Spinal cord (tissue), 10 donors: ENCODE measurements around the gene ADGRF3. TPM values are rescaled to one million over a fixed set of nuclear protein-coding genes. Genes with fewer than 3 reads are reported as not detected.
"Not testable (repeated sequence)": the region's sequence is repeated elsewhere in the genome, so short reads cannot be mapped to it uniquely, and the experiment has no call there.

Experiments used
- DNase-seq, 6 donors: peaks; one replicate each; pipeline versions ENCODE4 v3.0.0 to v3.0.0-alpha.2; 2013 to 2015; ENCODE audit warnings: low spot score in 6 of 6, low read depth in 4 of 6
- H3K27ac ChIP-seq: one replicate; pipeline ENCODE4 v1.5.1; 2013; ENCODE audit warnings: low read depth, low read length, control low read depth
- H3K27me3 ChIP-seq: one replicate; pipeline ENCODE4 v1.6.1; 2013; ENCODE audit warnings: low read length; ENCODE audit not compliant: control insufficient read depth, insufficient read depth
- H3K36me3 ChIP-seq: one replicate; pipeline ENCODE4 v1.6.1; 2013; ENCODE audit warnings: low read length; ENCODE audit not compliant: control insufficient read depth, insufficient read depth
- H3K4me1 ChIP-seq: one replicate; pipeline ENCODE4 v1.6.1; 2013; ENCODE audit warnings: low read length; ENCODE audit not compliant: control insufficient read depth, insufficient read depth
- H3K4me3 ChIP-seq: one replicate; pipeline ENCODE4 v1.5.1; 2013; ENCODE audit warnings: low read depth, low read length, control low read depth
- H3K9me3 ChIP-seq: one replicate; pipeline ENCODE4 v1.6.1; 2013; ENCODE audit warnings: low read length; ENCODE audit not compliant: control insufficient read depth, insufficient read depth
- WGBS: methylation state at CpG from one replicate; pipeline ENCODE4 v1.1.5; 2013; ENCODE audit warnings: missing lambda C conversion rate; ENCODE audit not compliant: insufficient coverage; 5-methylcytosine and 5-hydroxymethylcytosine counted together
- polyA plus RNA-seq, 2 donors: library from polyadenylated mRNA; unstranded; fragments of 120-200 nt; gene quantifications; one replicate each; pipeline ENCODE4 v1.2.1, GENCODE V29; 2013; ENCODE audit not compliant: insufficient read length in 2 of 2
- total RNA-seq, 2 donors: library from RNA; depleted of rRNA in 1 of 2; stranded (reverse); fragments of 120-200 nt in 1 of 2; fragments of >200 nt in 1 of 2; gene quantifications; one replicate each; pipeline versions ENCODE4 v1.2.3 to v1.2.4, GENCODE V29; 2013 to 2014
- donor health status: healthy.

Gene ADGRF3
- total and polyA plus RNA-seq, 4 donors: 0.10 to 0.72 (median 0.35) TPM

DNA sequence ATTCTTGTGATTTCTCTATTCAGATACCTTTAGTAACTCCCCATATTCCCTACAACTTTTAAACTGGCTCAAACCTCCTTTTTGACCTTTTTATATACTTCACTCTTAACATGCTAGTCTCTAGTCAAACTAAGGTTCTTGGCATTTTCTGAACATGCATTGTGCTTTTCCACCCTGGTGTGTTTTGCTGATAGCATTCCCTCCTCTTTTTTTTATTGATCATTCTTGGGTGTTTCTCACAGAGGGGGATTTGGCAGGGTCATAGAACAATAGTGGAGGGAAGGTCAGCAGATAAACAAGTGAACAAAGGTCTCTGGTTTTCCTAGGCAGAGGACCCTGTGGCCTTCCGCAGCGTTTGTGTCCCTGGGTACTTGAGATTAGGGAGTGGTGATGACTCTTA is 23.1 kb upstream of the ADGRF3 start:
- not testable (repeated sequence) for H3K9me3 ChIP-seq, DNase-seq, H3K27me3 ChIP-seq, H3K4me1 ChIP-seq, H3K36me3 ChIP-seq, H3K27ac ChIP-seq, H3K4me3 ChIP-seq
- WGBS: no CpG with 5 or more reads among the region's 2 CpGs

DNA sequence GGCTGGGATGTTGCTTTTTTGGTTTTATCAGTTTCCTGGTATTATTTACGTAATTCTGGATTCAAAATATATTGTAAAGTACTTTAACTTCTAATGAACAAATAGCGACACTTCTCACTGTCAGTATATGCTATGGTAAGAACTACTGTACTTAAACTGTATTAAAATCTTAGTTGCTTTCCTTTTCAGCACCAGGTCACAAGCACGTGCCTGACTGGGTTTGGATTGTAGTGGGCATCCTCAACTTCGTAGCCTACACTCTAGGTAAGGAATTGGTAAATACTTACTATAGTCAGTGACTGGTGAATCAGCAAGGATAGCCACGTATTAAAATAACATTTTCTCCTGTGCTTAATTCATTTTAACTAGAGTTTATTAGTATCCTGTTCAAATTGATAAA is 20.4 kb upstream of the ADGRF3 start:
- Histone ChIP-seq H3K27me3 (no peaks in the 10 kb centered on the region), H3K9me3 (no peaks in the 10 kb centered on the region), H3K4me3 (no peak overlapping the region), H3K36me3 (peaks cover 4% of the 10 kb centered on the region), H3K4me1 (no peaks in the 10 kb centered on the region), H3K27ac (no peak overlapping the region)
- no peak for DNase-seq
- WGBS: no CpG with 5 or more reads among the region's 5 CpGs

DNA sequence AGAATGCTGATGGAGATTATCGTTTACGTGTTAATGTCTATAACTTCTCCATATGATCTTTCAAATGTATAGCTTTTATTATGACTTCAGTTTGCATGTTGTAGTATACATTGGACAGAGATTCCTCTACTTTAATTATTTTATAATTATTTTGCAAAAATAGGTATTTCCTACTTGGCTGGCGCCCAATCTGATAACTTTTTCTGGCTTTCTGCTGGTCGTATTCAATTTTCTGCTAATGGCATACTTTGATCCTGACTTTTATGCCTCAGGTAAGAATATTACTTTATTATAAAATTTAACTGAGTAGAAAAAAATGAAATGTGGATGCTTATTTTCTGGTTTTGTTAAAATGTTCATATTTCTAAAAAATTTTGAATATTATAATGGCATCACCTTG is 18.1 kb upstream of the ADGRF3 start:
- WGBS: no CpG with 5 or more reads among the region's 4 CpGs
- no peak for DNase-seq
- no peaks in the 10 kb centered on the region for H3K9me3 ChIP-seq
- H3K27ac ChIP-seq: no peak overlapping the region
- no peak overlapping the region for H3K4me3 ChIP-seq
- H3K27me3 ChIP-seq: no peaks in the 10 kb centered on the region
- no peaks in the 10 kb centered on the region for H3K36me3 ChIP-seq
- no peaks in the 10 kb centered on the region for H3K4me1 ChIP-seq

GRCh38 chr2:26363958-26364357 is 17.4 kb upstream of the ADGRF3 start:
- no peak overlapping the region for H3K27ac ChIP-seq
- no peaks in the 10 kb centered on the region for H3K36me3 ChIP-seq
- no CpG with 5 or more reads among the region's 3 CpGs for WGBS
- no peak overlapping the region for H3K4me3 ChIP-seq
- no peaks in the 10 kb centered on the region for H3K27me3 ChIP-seq
- DNase-seq: no peak
- H3K9me3 ChIP-seq: no peaks in the 10 kb centered on the region
- no peaks in the 10 kb centered on the region for H3K4me1 ChIP-seq

DNA sequence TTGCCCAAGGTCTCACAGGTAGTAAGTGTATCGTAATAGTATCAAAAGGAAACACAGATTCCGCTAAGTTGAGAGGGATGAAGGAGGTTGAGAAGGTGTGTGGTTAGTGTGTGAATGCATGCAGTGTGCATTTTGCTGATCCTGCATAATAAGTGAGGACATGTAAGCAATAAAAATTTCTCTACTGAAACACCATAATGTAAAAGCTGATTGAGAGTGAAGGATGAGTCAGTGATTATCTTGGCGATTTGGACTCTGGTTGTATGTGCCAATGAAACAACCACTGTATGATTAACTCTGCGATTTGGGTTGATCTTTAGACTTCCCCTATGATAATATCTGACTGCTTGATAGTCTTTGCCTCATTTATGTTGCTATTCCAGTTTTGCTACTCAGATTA is 16.7 kb upstream of the ADGRF3 start:
- no peaks in the 10 kb centered on the region for H3K4me1 ChIP-seq
- H3K27ac ChIP-seq: no peak overlapping the region
- H3K36me3 ChIP-seq: no peaks in the 10 kb centered on the region
- WGBS: 96% methylated on average over 3 of the region's 4 CpGs
- H3K9me3 ChIP-seq: no peaks in the 10 kb centered on the region
- H3K27me3 ChIP-seq: no peaks in the 10 kb centered on the region
- no peak for DNase-seq
- H3K4me3 ChIP-seq: no peak overlapping the region

DNA sequence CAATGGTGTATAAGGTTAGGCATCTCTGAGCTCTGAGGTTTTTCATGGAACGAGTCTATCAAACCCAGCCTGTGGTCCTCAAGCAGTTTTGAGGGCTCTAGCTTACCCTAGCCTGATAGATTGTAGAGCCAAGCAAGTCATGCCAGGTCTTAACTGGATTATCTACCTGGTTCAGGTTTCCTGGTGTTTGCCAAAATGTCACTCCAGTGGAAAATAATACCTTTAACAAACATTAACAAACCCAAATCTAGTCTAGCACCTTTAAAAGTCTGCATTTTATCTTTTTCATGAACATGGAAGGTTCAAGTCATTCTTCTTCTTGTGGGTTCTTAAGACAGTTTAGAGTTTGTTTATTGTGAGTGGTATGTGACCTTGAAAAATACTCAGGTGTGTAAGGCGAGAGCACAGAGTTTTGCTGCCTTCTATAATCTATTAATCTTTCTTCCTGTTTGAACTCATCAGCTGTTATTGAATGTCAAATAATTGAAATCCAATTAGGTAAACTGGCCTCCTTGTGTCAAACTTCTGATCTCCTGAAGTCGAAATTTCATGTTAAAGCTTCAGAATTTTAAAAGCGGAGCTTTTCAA is 13.4 kb upstream of the ADGRF3 start:
- Histone ChIP-seq H3K4me1 (no peaks in the 10 kb centered on the region), H3K36me3 (no peaks in the 10 kb centered on the region), H3K9me3 (no peaks in the 10 kb centered on the region), H3K27me3 (no peaks in the 10 kb centered on the region), H3K27ac (no peak overlapping the region), H3K4me3 (no peak overlapping the region)
- no peak for DNase-seq
- WGBS: 75% methylated on average over 1 of the region's 4 CpGs

DNA sequence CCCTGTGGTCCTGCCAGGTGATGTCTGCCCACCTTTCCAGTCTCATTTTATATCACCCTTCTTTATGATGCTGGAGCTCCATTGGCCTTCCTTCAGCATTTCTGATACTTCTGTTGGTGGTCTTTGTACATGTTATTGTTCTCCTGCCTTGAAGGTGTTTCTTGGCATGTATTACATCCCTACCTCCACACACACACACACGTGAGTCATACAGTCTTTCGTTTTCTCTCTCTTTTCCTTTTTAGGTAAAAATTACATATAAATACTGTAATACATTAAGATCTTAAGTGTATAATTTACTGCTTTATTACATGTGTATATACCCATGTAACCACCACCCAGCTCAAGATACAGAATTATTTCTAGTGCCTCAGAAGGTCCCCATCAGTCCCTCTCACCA is 10.2 kb upstream of the ADGRF3 start:
- Histone ChIP-seq H3K36me3 (peaks cover 3% of the 10 kb centered on the region), H3K4me3 (no peak overlapping the region), H3K4me1 (no peaks in the 10 kb centered on the region), H3K27ac (no peak overlapping the region), H3K27me3 (no peaks in the 10 kb centered on the region), H3K9me3 (no peaks in the 10 kb centered on the region)
- DNase-seq: no peak
- no CpG with 5 or more reads among the region's 2 CpGs for WGBS

DNA sequence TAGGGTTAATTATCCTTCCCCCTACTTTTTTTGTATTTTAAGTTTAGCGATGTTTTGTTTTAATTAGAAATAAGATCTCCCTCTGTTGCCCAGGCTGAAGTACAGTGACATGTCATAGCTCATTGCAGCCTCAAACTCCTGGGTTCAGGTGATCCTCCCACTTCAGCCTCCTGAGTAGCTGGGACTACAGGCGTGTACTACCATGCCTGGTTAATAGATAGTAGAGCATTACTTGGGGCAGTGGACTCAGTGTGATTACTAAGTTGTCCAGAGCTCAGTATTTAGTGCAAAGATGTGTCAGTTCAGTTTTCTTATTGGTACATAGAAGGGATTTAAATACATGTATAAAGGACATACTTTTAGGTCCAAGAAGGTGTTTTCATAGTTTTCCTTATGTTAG is 9.5 kb upstream of the ADGRF3 start:
- no peaks in the 10 kb centered on the region for H3K9me3 ChIP-seq
- WGBS: 100% methylated on average over 1 of the region's 2 CpGs
- H3K36me3 ChIP-seq: peaks cover 3% of the 10 kb centered on the region
- no peaks in the 10 kb centered on the region for H3K27me3 ChIP-seq
- no peak for DNase-seq
- no peak overlapping the region for H3K27ac ChIP-seq
- no peak overlapping the region for H3K4me3 ChIP-seq
- H3K4me1 ChIP-seq: no peaks in the 10 kb centered on the region

DNA sequence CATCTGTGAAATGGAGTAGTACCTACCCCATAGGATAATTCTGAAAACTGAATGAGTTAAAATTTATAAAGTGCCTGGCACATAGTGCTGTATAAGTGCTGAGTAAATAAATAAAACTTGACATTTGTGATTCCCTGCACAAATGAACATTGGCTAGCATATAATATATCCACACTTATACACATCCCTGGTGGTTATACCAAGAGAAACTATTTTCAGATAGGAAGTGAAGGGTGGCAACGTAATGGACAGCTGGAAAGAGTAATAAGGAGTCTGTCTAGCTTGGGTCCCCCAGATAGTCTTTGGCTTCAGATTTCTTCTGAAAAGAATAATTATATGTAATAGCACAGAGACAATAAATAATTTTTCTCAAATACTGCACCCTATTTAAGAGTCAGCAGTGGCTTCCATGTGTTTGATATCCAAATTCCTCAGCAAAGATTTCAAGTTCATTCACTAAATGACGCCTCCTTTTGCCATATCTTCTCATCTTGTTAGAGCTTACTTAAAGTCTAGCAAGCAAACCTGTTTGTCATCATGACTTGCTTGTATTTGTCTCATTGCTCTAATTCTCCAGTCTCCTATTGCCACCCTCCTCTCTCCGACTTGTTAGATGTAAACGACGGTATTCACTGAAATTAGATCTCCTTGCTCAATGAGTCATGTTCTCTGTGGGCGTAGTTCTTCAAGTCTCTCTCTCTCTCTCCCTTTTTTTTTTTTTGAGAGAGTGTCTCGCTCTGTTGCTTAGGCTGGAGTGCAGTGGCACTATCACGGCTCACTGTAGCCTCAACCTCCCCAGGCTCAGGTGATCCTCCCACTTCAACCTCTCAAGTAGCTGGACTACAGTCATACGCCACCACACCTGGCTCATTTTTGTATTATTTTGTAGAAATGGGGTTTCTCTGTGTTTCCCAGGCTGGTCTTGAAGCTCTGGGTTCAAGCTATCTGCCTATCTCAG is 8.7 kb upstream of the ADGRF3 start:
- no peaks in the 10 kb centered on the region for H3K27me3 ChIP-seq
- H3K36me3 ChIP-seq: peaks cover 3% of the 10 kb centered on the region
- no peaks in the 10 kb centered on the region for H3K9me3 ChIP-seq
- WGBS: 100% methylated on average over 1 of the region's 9 CpGs
- H3K4me3 ChIP-seq: no peak overlapping the region
- DNase-seq: no peak
- no peak overlapping the region for H3K27ac ChIP-seq
- H3K4me1 ChIP-seq: no peaks in the 10 kb centered on the region

DNA sequence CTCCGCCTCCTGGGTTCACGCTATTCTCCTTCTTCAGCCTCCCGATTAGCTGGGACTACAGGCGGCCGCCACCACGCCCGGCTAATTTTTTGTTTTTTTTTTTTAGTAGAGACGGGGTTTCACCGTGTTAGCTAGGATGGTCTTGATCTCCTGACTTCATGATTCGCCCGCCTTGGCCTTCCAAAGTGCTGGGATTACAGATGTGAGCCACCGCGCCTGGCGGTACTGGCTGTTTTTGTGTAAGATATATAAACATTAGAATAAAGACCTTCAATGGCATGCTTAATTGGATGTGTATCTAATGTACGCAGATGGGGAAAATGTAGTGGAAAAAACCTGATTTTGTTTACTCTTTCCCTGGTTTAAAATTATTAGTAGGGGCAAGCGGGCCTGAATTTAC is 7.9 kb upstream of the ADGRF3 start:
- not testable (repeated sequence) for H3K36me3 ChIP-seq, H3K4me1 ChIP-seq, H3K27ac ChIP-seq, H3K4me3 ChIP-seq, H3K9me3 ChIP-seq, DNase-seq, H3K27me3 ChIP-seq
- 100% methylated on average over 2 of the region's 16 CpGs for WGBS
